Posterior cingulate gyrus (tissue), 11 donors: Measurements from ENCODE around the gene TEDC1.
"Not testable (repeated sequence)": the region's sequence is repeated elsewhere in the genome, so short reads cannot be mapped to it uniquely, and the experiment has no call there.

ENCODE experiments used
- DNase-seq, 10 donors: peaks; one replicate each; pipeline versions ENCODE4 v3.0.0 to v3.0.0-alpha.2; 2020 to 2021; ENCODE audit warnings: mixed read lengths in 3 of 10
- intact Hi-C: fragments of 100-400 bp; cut with DNase I; formaldehyde crosslinking; loops from one replicate; pipeline ENCODE4 v1.15.1; 2023

The TEDC1 gene

DNA sequence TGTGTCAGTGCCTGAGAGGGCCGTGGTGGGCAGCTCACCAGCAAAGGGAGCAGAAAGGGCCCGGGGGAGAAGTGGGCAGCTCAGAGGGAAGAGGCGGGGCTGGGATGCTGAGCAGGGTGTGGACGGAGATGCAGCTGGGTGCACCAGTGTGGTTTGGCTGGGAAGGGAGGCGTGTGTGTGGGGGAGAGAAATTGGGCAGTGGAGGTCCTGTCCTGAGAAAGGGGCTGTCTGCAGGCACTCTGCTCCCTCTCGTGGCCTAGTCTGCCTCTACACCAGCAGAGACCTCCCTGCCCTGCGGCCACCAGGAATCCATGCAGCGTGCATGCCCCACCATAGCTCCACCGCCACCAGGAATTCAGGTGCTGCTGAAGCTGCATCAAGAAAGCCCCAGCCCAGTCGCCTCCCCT lies 41.7 kb downstream of the TEDC1 start:
- intact Hi-C loops = no loop called here

DNA sequence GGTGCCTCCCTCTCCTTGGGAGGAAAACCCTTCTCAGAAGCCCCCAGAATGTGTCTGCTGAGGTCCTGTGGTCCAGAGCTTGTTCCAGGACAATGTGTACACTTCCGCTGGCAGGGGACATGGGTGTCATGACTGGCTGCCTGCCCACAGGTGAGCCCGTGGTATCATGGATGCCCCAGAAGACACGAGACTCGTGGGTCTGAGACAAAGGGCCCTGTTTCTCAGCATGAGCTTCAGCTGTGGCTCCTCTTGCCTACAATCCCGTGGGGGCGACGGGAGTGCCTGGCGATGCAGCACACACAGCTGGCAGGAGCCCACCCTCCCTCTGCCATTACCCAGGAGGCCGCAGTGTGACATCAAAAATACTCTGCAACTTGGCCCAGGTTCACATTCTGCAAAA lies 42.3 kb downstream of the TEDC1 start:
- intact Hi-C loops = no loop called here
- peak in 1 of 10 donors; percentile 55 for DNase-seq

More for the DNA sequence above, 41.7 kb downstream of the TEDC1 start:
- DNase-seq = peak in 1 of 10 donors; percentile 82

DNA sequence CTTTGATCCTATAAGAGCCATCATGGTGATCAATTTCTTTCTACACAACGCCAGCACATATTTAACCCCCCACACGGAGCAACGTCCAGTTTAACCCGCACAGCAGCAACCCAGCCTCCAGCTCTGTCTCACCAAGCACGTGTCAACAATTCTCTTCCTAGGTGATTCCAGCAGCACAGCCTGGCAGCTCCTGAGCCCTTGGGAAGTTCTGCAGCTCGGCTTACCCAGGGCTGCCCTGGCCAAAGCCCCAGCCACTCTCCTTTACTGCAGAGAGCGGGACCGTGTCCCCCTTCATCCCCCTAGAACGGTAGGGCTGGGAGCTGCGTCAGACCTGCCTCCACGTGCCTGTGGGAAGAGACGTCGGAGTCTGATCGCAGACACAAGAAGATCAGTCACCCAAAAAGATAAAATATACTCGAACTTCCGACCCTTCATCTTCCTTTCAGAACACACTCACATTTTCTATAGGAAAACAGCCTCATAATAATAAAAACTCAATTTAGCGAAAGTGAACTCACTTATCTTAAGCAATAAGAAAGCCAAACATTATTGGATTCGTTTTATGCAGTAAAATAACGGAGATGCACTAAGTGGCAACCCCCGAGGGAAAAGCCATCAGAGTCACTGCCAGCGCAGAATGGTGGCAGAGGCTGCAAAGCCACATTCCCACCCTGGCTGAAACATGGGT lies 42.9 kb downstream of the TEDC1 start:
- intact Hi-C loops = no loop called here
- DNase-seq = peak in 1 of 10 donors; percentile 73

DNA sequence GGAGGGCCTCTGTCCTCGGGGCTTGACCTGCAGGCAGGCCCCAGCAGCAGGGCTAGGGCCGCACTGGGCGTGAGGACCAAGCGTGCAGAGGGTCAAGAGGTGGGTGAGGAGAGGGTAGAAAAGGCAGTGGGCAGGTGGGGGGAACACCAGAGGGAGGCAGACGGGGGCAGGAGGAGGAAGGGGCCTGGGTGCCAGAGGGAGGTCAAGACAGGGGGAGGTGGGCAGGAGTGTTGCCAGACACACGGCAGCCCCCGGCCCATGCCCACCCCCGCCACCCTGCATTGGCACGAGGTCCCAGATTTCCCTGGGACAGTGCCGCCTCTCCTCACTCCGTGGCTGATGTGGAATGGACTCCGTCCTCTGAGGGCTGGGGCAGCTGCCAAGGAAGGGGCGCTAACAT lies 43.5 kb downstream of the TEDC1 start:
- intact Hi-C loops = no loop called here
- DNase-seq = no peak

DNA sequence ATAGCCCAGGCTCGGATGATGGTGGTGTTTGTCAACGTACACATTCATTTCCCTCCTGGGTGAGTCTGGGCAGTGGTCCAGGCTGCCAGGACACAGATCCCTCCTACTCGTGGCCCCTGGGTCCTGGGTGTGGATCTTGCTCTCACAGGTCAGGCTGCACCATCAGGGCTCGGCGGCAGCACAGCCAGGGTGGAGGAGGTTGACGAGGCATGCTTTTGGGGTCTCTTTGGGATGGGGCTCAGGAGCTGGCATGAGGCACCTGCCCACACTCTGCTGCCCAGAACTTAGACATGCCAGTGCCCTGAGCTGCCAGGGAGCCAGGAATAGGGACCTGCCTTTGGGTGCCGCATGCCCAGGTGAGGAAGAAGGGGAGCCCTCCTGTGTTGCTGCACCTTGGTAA lies 45.0 kb downstream of the TEDC1 start:
- peak in 1 of 10 donors; percentile 72 for DNase-seq
- intact Hi-C loops = no loop called here

DNA sequence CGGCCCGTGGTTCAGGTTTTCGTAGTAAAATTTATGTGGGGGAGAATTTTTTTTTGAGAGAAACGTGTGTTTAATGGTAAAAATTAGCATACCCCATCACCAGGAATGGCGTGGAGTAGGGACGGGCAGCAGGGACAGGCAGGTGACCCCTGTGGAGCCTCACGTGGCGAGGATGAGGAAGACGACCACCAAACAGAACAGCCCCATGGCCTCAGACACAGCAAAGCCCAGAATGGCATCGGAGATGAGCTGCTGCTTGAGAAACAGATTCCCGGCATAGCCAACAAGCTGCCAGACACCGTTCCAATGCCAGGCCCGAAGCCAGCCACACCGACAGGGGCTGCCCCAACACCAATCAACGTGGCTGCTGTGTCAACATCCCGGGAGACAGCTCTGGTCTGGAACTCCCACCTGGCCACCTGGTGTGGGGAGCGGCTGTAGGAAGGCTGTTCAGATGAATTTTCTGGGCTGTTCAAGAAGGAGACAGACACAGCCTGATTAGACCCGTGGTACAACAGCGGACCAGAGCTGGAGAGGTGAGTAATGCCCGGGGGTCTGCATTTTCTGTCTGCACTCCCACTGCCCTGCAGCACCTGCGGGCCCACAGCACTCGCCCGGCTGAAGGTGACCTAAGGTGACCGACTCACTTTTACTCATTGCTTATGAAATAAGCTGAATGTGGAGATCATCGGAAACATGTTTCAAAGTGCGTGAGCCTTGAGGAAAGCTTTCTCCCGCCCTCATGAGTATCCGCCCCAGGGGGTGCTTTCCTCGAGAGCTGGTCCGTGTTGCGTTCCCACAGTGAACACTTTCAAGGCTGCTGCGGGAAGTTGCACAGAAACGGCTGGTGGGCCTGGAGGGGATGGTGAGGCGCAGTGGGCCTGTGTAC lies 45.9 kb downstream of the TEDC1 start:
- intact Hi-C loops = no loop called here
- peak in 1 of 10 donors; percentile 77 for DNase-seq

DNA sequence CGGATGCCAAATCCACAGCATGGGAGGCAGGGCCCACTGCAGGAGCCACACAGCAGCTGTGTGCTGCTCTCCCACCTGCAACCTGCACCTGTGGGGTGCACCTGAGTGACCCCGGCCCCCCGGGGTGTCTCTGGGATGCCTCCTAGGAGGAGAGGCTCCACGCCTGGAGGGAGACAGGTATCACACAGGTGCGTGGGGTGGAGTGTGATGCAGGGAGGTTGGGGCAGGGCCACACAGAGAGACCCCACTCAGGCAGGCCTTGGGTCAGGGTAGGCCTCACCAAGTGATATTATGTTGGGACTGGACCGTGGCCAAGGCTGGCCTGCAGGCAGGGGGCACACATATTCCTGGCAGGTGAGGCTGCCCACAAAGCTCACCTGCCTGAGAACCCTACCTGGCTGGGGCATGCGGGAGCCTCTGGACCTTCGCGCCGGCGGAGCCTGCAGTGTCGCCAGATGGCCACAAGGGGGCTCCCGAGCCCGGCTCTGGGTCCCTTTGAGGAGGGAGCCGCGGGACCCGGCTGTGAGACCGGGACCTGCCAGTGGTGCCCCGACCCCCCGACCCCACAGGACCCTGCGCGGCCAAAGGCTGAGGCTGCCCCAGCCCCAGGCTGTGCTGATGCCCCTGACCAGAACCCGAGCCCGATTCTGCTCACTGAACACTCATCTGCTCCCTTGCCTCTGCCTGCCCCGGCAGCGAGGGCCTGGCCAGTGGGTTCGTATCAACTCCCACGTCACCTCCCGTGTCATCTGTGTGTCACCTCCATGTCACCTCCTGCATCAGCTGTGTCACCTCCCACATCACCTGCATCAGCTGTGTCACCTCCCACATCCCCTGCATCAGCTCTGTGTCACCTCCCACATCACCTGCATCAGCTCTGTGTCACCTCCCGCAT lies 46.8 kb downstream of the TEDC1 start:
- peak in 7 of 10 donors; percentile 56 to 93 (median 61) for DNase-seq
- intact Hi-C loops = no loop called here

DNA sequence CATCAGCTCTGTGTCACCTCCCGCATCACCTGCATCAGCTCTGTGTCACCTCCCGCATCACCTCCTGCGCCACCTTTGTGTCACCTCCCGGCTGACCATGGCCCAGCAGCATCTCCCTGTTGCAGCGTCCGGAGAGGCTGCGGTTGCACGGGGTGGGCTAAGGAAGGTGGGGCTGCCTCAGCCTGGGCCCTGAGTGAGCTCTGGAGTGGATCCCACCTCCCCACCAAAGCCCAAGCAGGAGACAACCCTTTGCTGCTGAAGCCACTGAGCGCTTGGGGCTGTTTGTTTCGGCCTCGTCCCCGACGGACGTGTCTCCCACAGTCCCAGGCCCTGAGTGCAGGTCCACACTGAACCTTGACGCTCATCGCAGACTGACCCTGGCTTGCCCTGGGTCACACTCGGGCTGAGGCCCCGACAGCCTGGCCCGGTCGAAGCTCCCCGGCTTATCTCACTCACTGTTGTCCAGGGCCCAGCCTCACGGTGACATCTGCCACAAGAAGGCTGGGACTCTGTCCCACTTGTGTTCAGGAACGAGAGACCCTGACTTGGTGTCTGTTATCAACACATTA lies 47.5 kb downstream of the TEDC1 start:
- DNase-seq = no peak
- intact Hi-C loops = no loop called here

DNA sequence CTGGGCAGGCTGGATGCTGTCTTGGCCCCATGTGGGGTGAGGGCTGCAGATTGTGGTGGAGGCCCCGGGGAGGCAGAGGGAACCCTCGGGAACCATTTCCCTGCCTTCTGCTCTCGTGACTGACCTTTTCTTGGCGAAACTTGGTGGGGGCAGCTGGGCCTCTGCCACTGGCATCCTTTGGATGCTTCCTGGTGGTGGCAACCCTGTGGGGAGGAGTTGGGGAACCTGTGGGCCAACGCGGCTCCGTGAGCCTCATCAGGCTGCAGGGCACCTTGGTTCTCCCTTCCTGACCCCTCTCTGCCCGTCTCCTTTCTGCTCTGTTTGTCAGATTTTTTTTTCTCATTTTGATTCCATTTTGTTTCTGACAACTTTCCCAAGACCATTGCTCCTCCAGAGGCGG lies 49.8 kb downstream of the TEDC1 start:
- no peak for DNase-seq
- intact Hi-C loops = no loop called here

DNA sequence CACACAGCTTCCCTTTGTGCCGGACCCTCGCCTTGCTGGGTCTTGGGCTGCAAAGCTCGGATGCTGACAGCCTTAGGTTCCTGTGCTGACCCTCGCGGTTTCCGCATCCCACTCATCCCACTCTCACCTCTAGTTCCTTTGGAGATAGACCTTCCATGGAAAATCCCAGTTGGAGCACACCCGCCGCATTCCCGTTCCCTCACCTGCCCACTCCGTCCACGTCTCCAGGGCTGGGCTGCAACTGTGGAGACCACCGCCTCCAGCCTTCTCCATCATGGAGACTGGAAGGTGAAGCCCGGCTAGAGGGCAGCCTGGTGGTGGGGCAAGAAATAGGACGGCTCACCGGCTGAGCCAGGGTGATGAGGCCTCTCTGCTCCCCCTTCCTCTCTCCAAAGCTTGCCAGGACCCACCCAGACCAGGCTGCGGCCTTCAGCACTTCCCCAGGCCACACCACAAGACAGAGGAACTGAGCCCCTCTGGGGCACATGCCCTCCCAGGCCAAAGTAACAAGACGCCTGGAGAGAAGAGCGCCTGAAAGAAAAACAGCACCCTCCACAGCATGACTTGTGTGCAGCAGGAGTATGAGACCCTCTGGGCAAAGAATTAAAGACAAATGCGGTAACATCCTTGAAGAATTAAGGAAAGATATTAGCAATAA lies 50.3 kb downstream of the TEDC1 start:
- DNase-seq = peak in 2 of 10 donors; percentile 3 to 82
- intact Hi-C loops = no loop called here

DNA sequence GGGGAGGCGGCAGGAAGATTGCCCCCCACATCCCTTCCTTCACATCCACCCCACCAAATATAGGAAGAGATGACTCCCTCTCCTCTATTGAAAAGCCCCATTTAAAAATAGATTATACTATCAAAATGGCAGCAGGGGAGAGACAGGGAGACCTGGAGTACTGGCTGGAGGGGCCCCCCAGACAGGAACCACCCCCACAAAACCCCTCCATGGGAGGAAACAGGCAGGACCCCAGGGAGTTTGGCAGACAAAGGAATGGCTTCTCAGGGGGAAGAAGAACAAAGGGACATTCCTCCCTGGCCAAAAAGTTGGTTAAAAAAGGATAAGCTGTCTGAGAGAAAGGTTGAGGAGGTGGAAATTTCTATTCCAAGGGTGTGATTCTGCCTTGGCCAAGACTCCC lies 54.6 kb downstream of the TEDC1 start:
- intact Hi-C loops = not testable (repeated sequence)
- DNase-seq = peak in 1 of 10 donors; percentile 18

DNA sequence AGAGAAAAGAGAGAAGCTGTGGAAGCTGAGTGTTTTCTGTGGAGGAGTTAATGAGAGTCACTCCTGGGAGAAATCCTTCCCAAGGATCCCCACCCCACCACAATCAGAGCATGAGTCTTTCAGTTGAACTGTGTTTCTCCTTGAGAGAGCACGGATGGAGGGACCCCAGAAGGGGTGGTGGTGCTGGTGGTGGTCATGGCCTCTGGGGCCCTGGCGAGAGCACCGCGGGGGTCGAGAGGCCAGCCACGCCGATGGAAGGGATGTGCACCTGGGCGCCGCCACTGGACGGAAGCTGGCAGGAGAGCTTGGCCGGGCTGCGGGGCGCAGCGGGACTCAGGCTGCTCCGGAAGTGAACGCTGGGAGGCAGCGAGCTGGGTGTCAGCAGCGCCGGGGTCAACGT lies 55.4 kb downstream of the TEDC1 start:
- DNase-seq = peak in 1 of 10 donors; percentile 46
- intact Hi-C loops = not testable (repeated sequence)

DNA sequence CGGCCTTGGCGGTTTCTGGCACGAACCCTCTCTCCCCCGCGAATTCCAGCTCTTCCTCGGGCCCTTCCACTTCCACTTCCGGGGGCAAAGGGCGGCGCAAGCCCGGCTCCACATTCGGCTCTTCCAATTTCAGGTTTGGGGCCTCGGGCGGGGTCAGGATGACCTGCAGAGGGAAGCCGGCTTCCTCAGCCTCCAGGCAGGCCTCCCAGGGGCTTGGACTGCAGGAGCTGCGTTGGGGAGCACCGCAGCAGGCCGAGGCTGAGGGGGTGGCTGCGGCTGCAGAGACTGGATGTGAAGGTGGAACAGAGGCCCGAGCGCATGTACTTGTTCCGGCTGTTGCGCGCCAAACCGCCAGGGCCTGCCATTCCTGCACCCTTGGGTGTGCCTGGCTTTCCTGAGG lies 56.0 kb downstream of the TEDC1 start:
- intact Hi-C loops = not testable (repeated sequence)
- DNase-seq = peak in 1 of 10 donors; percentile 40

DNA sequence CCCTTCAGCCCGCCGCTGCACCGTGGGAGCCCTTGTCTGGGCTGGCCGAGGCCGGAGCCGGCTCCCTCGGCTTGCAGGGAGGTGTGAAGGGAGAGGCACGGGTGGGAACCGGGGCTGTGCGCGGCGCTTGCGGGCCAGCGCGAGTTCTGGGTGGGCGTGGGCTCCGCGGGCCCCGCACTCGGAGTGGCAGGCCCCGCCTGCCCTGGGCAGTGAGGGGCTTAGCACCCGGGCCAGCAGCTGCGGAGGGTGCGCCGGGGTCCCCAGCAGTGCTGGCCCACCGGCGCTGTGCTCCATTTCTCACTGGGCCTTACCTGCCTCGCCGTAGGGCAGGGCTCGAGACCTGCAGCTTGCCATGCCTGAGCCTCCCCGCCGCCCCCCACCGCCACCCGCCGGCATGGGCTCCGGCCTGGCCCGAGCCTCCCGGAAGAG lies 56.7 kb downstream of the TEDC1 start:
- intact Hi-C loops = no loop called here
- peak in 1 of 10 donors; percentile 70 for DNase-seq
